Measurements from ENCODE around the gene PRKG2.

PRKG2 gene

DNA sequence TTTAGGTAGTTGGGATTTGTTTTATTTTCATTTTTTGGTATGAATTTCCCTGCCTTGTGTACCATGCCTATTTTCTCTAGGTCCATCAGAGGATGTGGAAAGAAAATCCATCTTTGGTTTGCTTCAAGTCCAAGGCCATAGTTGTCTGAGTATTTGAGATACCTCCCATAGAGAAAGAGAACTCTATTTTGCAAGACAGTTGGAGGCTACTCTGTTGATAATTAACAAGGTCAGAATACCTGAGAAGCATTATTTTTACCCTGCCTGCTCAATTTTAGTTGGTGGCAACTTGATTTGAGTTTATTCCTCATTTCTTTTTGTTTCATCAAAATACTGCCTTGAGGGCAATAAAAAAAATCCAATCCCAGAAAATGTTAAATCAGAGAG, 153.7 kb downstream of the PRKG2 start:
- TF ChIP-seq CTCF (IDR thresholded peaks at IDR 0.05; ENCODE audit: control extremely low read depth, extremely low read depth, low read depth, missing control alignments): no peak
- ChIA-PET CTCF (no interaction called here), POLR2A (no interaction called here)
- DNase-seq (ENCODE audit: extremely low spot score): no peak

DNA sequence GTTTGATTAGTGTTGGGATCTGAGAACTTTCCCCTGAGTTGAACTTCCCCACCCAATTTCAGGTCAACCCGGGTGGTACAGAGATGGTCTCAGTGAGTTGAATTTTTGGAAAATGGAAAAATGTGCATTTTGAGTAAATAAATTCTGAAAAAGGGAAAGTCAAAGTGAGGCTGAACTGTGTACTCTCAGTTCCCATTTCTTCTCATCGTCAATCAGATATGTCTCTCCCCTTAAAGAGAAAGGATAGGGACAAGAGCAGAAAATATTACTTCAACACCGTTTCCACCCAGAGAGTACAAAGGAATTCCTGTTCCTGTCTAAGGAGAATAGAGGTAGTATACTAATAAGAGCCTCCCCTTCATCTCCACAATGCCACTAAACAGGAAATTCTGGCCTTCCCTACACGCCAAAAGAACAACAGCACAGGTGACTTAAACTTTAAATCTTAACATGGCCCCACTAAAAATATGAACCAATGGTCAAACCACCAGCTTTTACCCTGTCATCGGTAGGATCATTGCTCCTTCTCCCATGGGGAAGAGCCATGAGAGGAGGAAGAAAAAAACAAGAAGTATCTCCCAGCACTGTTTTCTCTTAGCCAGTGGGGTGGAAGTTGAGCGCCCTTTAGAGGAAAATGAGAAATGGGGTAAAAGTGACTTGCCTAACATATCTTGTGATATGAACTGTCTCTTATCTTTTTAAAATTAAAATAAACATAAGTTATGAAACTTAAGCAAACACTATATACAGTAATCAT, 154.3 kb downstream of the PRKG2 start:
- no peak for TF ChIP-seq CTCF (IDR thresholded peaks at IDR 0.05; ENCODE audit: control extremely low read depth, extremely low read depth, low read depth, missing control alignments)
- POLR2A ChIA-PET: no interaction called here
- CTCF ChIA-PET: no interaction called here
- no peak for DNase-seq (ENCODE audit: extremely low spot score)

DNA sequence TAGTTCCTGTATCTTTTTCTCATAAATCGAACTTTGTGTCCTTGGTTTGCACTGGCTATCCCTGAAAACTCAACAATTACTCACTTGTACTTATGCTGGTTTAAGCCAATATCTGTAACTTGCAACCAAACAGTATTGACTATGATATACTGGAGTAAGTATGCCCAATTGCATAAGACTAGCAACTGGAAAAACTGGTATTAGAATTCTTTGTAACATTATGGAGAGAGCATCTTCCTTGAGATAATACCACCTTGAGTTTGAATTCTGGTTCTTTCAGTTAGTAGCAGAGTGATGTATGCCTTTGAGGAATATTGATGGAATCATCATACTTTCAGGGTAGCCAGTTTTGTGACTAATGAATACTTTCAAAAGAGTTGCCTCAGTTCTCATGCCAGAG, 156.4 kb downstream of the PRKG2 start:
- DNase-seq (ENCODE audit: extremely low spot score): no peak
- TF ChIP-seq CTCF (IDR thresholded peaks at IDR 0.05; ENCODE audit: control extremely low read depth, extremely low read depth, low read depth, missing control alignments): no peak
- CTCF ChIA-PET: interaction anchor here (0.9 to 2.9 kb wide), 5 partner anchors 9 to 693 kb away, joined by 3 to 13 read pairs (median 3); no protein-coding TSS in a partner anchor

GRCh38 chr4:81052119-81053068, 162.6 kb downstream of the PRKG2 start:
- ChIA-PET POLR2A (no interaction called here), CTCF (interaction anchor here (1.0 to 5.2 kb wide), 11 partner anchors 9 to 850 kb away, joined by 3 to 36 read pairs (median 4); no protein-coding TSS in a partner anchor)
- TF ChIP-seq CTCF (IDR thresholded peaks at IDR 0.05; ENCODE audit: control extremely low read depth, extremely low read depth, low read depth, missing control alignments): peak; percentile 75
- DNase-seq (ENCODE audit: extremely low spot score): peak; percentile 26

More for the DNA sequence above, 156.4 kb downstream of the PRKG2 start:
- POLR2A ChIA-PET: no interaction called here

GRCh38 chr4:81049907-81050306, 165.1 kb downstream of the PRKG2 start:
- CTCF ChIA-PET: interaction anchor here (1.2 to 5.2 kb wide), 6 partner anchors 8 to 836 kb away, joined by 3 to 36 read pairs (median 5); no protein-coding TSS in a partner anchor

More at GRCh38 chr4:81049907-81050306, 165.1 kb downstream of the PRKG2 start:
- TF ChIP-seq CTCF (IDR thresholded peaks at IDR 0.05; ENCODE audit: control extremely low read depth, extremely low read depth, low read depth, missing control alignments): no peak
- no peak for DNase-seq (ENCODE audit: extremely low spot score)
- POLR2A ChIA-PET: no interaction called here
